Measurements from ENCODE around the gene PVR. TPM values are rescaled to one million over a fixed set of nuclear protein-coding genes. Genes with fewer than 3 reads are reported as not detected.

Gene PVR
- polyA plus RNA-seq, 1 of the 3 experiments (the other 2 are of a cell fraction), result 90.8 TPM

DNA sequence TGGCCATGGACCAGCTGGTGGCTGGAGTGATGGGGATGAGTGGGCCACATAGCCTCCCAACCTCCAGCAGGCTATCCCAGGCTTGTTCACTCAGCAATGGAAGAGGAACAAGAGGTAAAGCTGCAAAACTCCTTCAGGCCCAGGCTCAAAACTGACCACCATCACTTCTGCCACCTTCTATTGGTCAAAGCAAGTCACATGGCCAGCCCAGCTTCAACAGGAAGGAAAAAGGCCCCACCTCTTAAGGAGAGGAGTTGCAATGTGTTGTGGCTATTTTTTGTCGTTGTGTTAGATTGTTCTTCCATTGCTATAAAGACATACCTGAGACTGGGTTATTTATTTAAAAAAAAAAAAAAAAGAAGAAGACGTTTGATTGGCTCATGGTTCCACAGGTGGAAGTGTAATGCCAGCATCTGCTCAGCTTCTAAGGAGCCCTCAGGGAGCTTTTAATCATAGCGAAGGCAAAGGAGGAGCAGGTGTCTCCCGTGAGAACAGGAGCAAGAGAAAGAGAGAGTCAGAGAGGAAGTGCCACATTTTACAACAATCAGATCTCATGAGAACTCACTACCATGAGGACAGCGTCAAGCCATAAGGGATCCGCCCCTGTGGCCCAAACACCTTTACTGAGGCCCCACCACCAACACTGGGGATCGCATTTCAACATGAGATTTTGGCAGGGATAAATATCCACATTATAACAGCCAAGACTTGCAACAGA lies 24.9 kb upstream of the PVR start:
- no peak overlapping the region for H3K27ac ChIP-seq (ENCODE audit: low read depth in 2 of 2, low read length in 1 of 2)
- no peaks in the 10 kb centered on the region for H3K9me3 ChIP-seq
- no peaks in the 10 kb centered on the region for H3K79me2 ChIP-seq (ENCODE audit: insufficient read depth)
- CTCF ChIA-PET, result interaction anchor here (1.1 to 1.6 kb wide), 2 partner anchors 48 to 67 kb away, joined by 3 to 8 read pairs; no protein-coding TSS in a partner anchor
- H3K36me3 ChIP-seq (replicated peaks in 1 of 2; ENCODE audit: control insufficient read depth in 1 of 2, insufficient read depth in 2 of 2, low read length in 1 of 2), result no peaks in the 10 kb centered on the region
- H3K4me1 ChIP-seq (ENCODE audit: control insufficient read depth in 1 of 2, insufficient read depth in 2 of 2, low read depth in 1 of 2, low read length in 1 of 2), result peaks cover 0 to 3% of the 10 kb centered on the region in 2 experiments; a peak in 1 of 4 replicates
- H3K9me2 ChIP-seq, result no peaks in the 10 kb centered on the region
- no peaks in the 10 kb centered on the region for H4K20me1 ChIP-seq (ENCODE audit: insufficient read depth)
- no peak overlapping the region for H3K4me2 ChIP-seq
- no peak overlapping the region for H3K9ac ChIP-seq
- WGBS (ENCODE audit: low lambda C conversion rate), result 35% methylated on average over 7 of the region's 7 CpGs
- POLR2A ChIA-PET, result no interaction called here
- H2AFZ ChIP-seq (ENCODE audit: low read depth), result no peak overlapping the region
- TF ChIP-seq, protein P1, sequence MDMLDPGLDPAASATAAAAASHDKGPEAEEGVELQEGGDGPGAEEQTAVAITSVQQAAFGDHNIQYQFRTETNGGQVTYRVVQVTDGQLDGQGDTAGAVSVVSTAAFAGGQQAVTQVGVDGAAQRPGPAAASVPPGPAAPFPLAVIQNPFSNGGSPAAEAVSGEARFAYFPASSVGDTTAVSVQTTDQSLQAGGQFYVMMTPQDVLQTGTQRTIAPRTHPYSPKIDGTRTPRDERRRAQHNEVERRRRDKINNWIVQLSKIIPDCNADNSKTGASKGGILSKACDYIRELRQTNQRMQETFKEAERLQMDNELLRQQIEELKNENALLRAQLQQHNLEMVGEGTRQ (IDR thresholded peaks at IDR 0.05; ENCODE audit: borderline replicate concordance, low read depth, low read length), result no peak
- TF ChIP-seq CHD2 (IDR thresholded peaks at IDR 0.05; ENCODE audit: low read length, partially characterized antibody) (no peak), FOXM1 (IDR thresholded peaks at IDR 0.05; ENCODE audit: low read depth) (no peak), MAX (IDR thresholded peaks at IDR 0.05; ENCODE audit: low read depth) (no peak), GATA2 (CRISPR knock-in tag; IDR thresholded peaks at IDR 0.05) (no peak), NFIC (IDR thresholded peaks at IDR 0.05; ENCODE audit: borderline replicate concordance) (no peak)
- DNase-seq, result no peak
- H3K27me3 ChIP-seq (ENCODE audit: insufficient read depth), result no peaks in the 10 kb centered on the region
- H3K4me3 ChIP-seq (ENCODE audit: low read depth in 2 of 2, low read length in 1 of 2), result no peak overlapping the region
- H3F3A ChIP-seq (replicated peaks; ENCODE audit: insufficient read depth), result peaks cover 10% of the 10 kb centered on the region

DNA sequence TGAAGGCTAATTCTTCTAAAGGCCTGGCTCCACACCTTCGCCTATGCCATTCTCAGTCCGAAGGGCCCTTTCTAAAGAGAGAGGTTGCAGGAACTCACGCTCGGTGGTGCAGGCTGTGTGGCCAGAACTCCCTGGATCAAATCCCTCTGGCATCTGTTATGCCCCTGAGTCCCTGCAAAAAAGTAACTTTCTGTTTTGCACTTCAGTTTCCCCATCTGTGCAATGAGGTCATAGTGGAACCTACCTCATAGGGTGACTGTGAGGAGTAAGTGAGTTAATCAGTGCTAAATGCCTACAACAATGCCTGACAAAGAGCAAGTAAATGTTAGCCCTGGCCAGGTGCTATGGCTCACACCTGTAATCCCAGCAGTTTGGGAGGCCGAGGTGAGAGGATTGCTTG lies 23.0 kb upstream of the PVR start:
- peaks cover 0 to 3% of the 10 kb centered on the region in 2 experiments; a peak in 1 of 4 replicates for H3K4me1 ChIP-seq (ENCODE audit: control insufficient read depth in 1 of 2, insufficient read depth in 2 of 2, low read depth in 1 of 2, low read length in 1 of 2)
- no peaks in the 10 kb centered on the region for H3K9me2 ChIP-seq
- H3K4me2 ChIP-seq, result no peak overlapping the region
- TF ChIP-seq FOXM1 (IDR thresholded peaks at IDR 0.05; ENCODE audit: low read depth) (no peak), SIN3A (IDR thresholded peaks at IDR 0.05; ENCODE audit: borderline replicate concordance, low read depth, low read length) (no peak), NRF1 (IDR thresholded peaks at IDR 0.05; ENCODE audit: low read depth, low read length) (no peak), YY1 (IDR thresholded peaks at IDR 0.05; ENCODE audit: low read depth) (no peak), JUND (IDR thresholded peaks at IDR 0.05) (no peak), RAD21 (IDR thresholded peaks at IDR 0.05; ENCODE audit: low read length) (no peak), GATA2 (CRISPR knock-in tag; IDR thresholded peaks at IDR 0.05) (no peak), TCF12 (IDR thresholded peaks at IDR 0.05) (no peak), GABPA (IDR thresholded peaks at IDR 0.05; ENCODE audit: low read depth) (no peak), RFX5 (IDR thresholded peaks at IDR 0.05; ENCODE audit: low read length) (no peak), NFIC (IDR thresholded peaks at IDR 0.05; ENCODE audit: borderline replicate concordance) (no peak)
- TF ChIP-seq, protein P2, sequence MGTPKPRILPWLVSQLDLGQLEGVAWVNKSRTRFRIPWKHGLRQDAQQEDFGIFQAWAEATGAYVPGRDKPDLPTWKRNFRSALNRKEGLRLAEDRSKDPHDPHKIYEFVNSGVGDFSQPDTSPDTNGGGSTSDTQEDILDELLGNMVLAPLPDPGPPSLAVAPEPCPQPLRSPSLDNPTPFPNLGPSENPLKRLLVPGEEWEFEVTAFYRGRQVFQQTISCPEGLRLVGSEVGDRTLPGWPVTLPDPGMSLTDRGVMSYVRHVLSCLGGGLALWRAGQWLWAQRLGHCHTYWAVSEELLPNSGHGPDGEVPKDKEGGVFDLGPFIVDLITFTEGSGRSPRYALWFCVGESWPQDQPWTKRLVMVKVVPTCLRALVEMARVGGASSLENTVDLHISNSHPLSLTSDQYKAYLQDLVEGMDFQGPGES (IDR thresholded peaks at IDR 0.05; ENCODE audit: low read depth, low read length), result no peak
- no peak overlapping the region for H2AFZ ChIP-seq (ENCODE audit: low read depth)
- H3K4me3 ChIP-seq (ENCODE audit: low read depth in 2 of 2, low read length in 1 of 2), result no peak overlapping the region
- peaks cover 12% of the 10 kb centered on the region for H3F3A ChIP-seq (replicated peaks; ENCODE audit: insufficient read depth)
- 62% methylated on average over 3 of the region's 5 CpGs for WGBS (ENCODE audit: low lambda C conversion rate)
- no peak for DNase-seq
- no peaks in the 10 kb centered on the region for H3K79me2 ChIP-seq (ENCODE audit: insufficient read depth)
- no peaks in the 10 kb centered on the region for H3K27me3 ChIP-seq (ENCODE audit: insufficient read depth)
- ChIA-PET CTCF (interaction anchor here (1.1 kb wide), 1 partner anchor 15 kb away, joined by 3 read pairs; no protein-coding TSS in a partner anchor), POLR2A (no interaction called here)
- H3K36me3 ChIP-seq (replicated peaks in 1 of 2; ENCODE audit: control insufficient read depth in 1 of 2, insufficient read depth in 2 of 2, low read length in 1 of 2), result no peaks in the 10 kb centered on the region
- no peak overlapping the region for H3K9ac ChIP-seq
- no peaks in the 10 kb centered on the region for H3K9me3 ChIP-seq
- H4K20me1 ChIP-seq (ENCODE audit: insufficient read depth), result no peaks in the 10 kb centered on the region
- no peak overlapping the region for H3K27ac ChIP-seq (ENCODE audit: low read depth in 2 of 2, low read length in 1 of 2)

Data from SK-N-SH (cell line).